CD8-positive, alpha-beta memory T cell (primary cell): Measurements from ENCODE around the gene C3orf33. TPM values are rescaled to one million over a fixed set of nuclear protein-coding genes. Genes with fewer than 3 reads are reported as not detected.
A peak's percentile ranks its signal among the peaks of the same experiment; 100 is the strongest.

Experiments used
- CTCF ChIA-PET: fragments of 350-600 bp; sonication (Branson Sonifier 250); formaldehyde crosslinking; loops from one replicate; lab custom pipeline; 2021; ENCODE audit warnings: antibody characterized with exemption; lab: Charles Lee
- POLR2A ChIA-PET: fragments of 350-600 bp; sonication (Branson Sonifier 250); formaldehyde crosslinking; loops from one replicate; lab custom pipeline; 2021; ENCODE audit warnings: antibody characterized with exemption; lab: Charles Lee
- DNase-seq, 5 donors: peaks; one replicate each; pipeline versions ENCODE4 v3.0.0 to v3.0.0-alpha.2; 2020 to 2022; ENCODE audit warnings: mixed read lengths in 1 of 5
- H3K27ac ChIP-seq: one replicate; pipeline ENCODE4 v1.7.0; 2013; ENCODE audit warnings: low read depth, mild to moderate bottlenecking, low read length, moderate library complexity
- H3K27me3 ChIP-seq: 2 replicates; pipeline ENCODE4 v1.7.0; 2013; ENCODE audit warnings: low read length, mild to moderate bottlenecking; ENCODE audit not compliant: insufficient read depth, poor library complexity, severe bottlenecking
- H3K36me3 ChIP-seq: 2 replicates; pipeline ENCODE4 v1.7.0; 2013; ENCODE audit warnings: mild to moderate bottlenecking, low read length, moderate library complexity; ENCODE audit not compliant: insufficient read depth
- H3K4me1 ChIP-seq: 2 replicates; pipeline ENCODE4 v1.7.0; 2013; ENCODE audit warnings: mild to moderate bottlenecking, low read length, moderate library complexity; ENCODE audit not compliant: insufficient read depth
- H3K4me3 ChIP-seq: 2 replicates; pipeline ENCODE4 v1.7.0; 2013; ENCODE audit warnings: mild to moderate bottlenecking, low read length
- H3K9me3 ChIP-seq: 2 replicates; pipeline ENCODE4 v1.7.0; 2013; ENCODE audit warnings: mild to moderate bottlenecking, low read length
- H3K27ac Mint-ChIP-seq, 8 donors: one replicate each; pipeline ENCODE4 v1.8.0; 2020 to 2021; ENCODE audit warnings: mixed read lengths in 8 of 8, mild to moderate bottlenecking in 6 of 8, inconsistent platforms in 3 of 8, moderate library complexity in 3 of 8
- H3K27me3 Mint-ChIP-seq, 2 donors: one replicate each; pipeline ENCODE4 v1.8.0; 2020 to 2021; ENCODE audit warnings: mixed read lengths in 2 of 2, mild to moderate bottlenecking in 1 of 2, moderate library complexity in 1 of 2
- H3K36me3 Mint-ChIP-seq, 3 donors: one replicate each; pipeline ENCODE4 v1.8.0; 2020 to 2021; ENCODE audit warnings: mixed read lengths in 3 of 3, inconsistent platforms in 1 of 3, mild to moderate bottlenecking in 1 of 3
- H3K4me1 Mint-ChIP-seq, 3 donors: one replicate each; pipeline ENCODE4 v1.8.0; 2020 to 2021; ENCODE audit warnings: mixed read lengths in 3 of 3, inconsistent platforms in 1 of 3, mild to moderate bottlenecking in 1 of 3
- H3K4me3 Mint-ChIP-seq, 7 donors: one replicate each; pipeline ENCODE4 v1.8.0; 2020 to 2021; ENCODE audit warnings: mixed read lengths in 7 of 7, mild to moderate bottlenecking in 6 of 7, moderate library complexity in 4 of 7, inconsistent platforms in 2 of 7
- H3K9me3 Mint-ChIP-seq, 5 donors: one replicate each; pipeline ENCODE4 v1.8.0; 2020 to 2022; ENCODE audit warnings: mixed read lengths in 5 of 5, mild to moderate bottlenecking in 3 of 5, moderate library complexity in 2 of 5, inconsistent platforms in 1 of 5
- polyA plus RNA-seq: library from polyadenylated mRNA; unstranded; fragments of 300-500 nt; fragmentation: Illumina TruSeq; gene quantifications from one replicate; pipeline ENCODE4 v1.2.3, GENCODE V29; 2021
- total RNA-seq, 2 experiments: library from RNA; stranded (reverse); gene quantifications; one replicate each; pipeline ENCODE4 v1.2.3, GENCODE V29; 2021

The C3orf33 gene
- total and polyA plus RNA-seq, 3 experiments from 2014 or later: 1.8 to 4.9 (median 2.2) TPM

DNA sequence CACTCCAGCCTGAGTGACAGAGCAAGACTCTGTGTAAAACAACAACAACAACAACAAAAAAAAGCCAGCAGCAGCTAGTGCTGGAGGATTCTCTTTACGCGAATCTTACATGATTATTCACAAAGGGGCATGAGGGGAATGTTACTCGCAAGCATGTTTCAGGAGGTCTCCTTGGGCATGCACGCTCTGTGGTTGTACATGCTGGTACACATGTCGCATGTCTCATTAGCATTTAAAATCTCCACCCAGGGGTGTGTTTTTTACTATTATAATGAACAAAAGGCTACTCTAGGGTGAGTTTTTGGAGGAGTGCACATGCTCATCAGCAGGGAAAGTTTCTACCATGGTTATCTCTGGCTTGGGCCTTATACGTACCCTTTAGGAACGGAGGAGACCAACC is 48.5 kb downstream of the C3orf33 start:
- no peak overlapping the region for H3K27ac Mint-ChIP-seq
- no peak overlapping the region for H3K27ac ChIP-seq

DNA sequence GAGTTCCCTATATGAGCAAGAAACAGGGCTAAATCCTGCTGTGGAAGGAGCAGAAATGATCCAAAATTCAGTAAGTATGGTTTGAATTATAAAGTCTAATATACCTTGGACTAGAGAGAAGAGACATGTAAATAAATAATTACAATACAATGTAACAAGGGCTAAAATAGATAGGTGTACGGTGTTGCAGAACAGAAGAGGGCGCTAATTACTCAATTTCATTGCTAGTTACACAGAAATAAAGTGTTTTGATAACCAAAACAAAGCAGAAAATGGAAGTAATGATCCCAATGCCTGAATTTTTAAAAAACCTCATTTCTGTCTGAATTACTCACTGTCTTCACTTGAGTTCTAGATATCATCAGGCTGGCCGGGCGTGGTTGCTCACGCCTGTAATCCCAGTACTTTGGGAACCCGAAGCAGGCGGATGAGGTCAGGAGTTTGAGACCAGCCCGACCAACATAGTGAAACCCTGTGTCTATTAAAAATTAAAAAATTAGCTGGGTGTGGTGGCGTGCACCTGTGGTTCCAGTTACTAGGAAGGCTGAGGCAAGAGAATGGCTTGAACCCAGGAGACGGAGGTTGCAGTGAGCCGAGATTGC is 52.9 kb downstream of the C3orf33 start:
- Mint-ChIP-seq H3K36me3 (peaks cover 0 to 3% (median 1%) of the 10 kb centered on the region in 3 donors), H3K27ac (peak overlapping the region in 1 of 8 donors; percentile 74), H3K4me3 (no peak overlapping the region), H3K4me1 (no peaks in the 10 kb centered on the region), H3K9me3 (no peaks in the 10 kb centered on the region), H3K27me3 (no peaks in the 10 kb centered on the region)
- H3K27me3 ChIP-seq: no peaks in the 10 kb centered on the region
- H3K4me1 ChIP-seq: no peaks in the 10 kb centered on the region
- H3K9me3 ChIP-seq: no peaks in the 10 kb centered on the region
- DNase-seq: no peak
- H3K4me3 ChIP-seq: no peak overlapping the region
- CTCF ChIA-PET: no interaction called here
- POLR2A ChIA-PET: no interaction called here
- no peaks in the 10 kb centered on the region for H3K36me3 ChIP-seq
- H3K27ac ChIP-seq: no peak overlapping the region

More for the DNA sequence above, 48.5 kb downstream of the C3orf33 start:
- Mint-ChIP-seq H3K27me3 (no peaks in the 10 kb centered on the region), H3K4me3 (no peak overlapping the region), H3K9me3 (no peaks in the 10 kb centered on the region), H3K36me3 (peaks cover 0 to 18% (median 10%) of the 10 kb centered on the region in 3 donors), H3K4me1 (no peaks in the 10 kb centered on the region)
- POLR2A ChIA-PET: no interaction called here
- no peaks in the 10 kb centered on the region for H3K27me3 ChIP-seq
- H3K4me3 ChIP-seq: no peak overlapping the region
- H3K36me3 ChIP-seq: no peaks in the 10 kb centered on the region
- no peaks in the 10 kb centered on the region for H3K9me3 ChIP-seq
- DNase-seq: no peak
- no peaks in the 10 kb centered on the region for H3K4me1 ChIP-seq
- CTCF ChIA-PET: interaction anchor here (1.2 kb wide), 1 partner anchor 10 kb away, joined by 3 read pairs; no protein-coding TSS in a partner anchor

DNA sequence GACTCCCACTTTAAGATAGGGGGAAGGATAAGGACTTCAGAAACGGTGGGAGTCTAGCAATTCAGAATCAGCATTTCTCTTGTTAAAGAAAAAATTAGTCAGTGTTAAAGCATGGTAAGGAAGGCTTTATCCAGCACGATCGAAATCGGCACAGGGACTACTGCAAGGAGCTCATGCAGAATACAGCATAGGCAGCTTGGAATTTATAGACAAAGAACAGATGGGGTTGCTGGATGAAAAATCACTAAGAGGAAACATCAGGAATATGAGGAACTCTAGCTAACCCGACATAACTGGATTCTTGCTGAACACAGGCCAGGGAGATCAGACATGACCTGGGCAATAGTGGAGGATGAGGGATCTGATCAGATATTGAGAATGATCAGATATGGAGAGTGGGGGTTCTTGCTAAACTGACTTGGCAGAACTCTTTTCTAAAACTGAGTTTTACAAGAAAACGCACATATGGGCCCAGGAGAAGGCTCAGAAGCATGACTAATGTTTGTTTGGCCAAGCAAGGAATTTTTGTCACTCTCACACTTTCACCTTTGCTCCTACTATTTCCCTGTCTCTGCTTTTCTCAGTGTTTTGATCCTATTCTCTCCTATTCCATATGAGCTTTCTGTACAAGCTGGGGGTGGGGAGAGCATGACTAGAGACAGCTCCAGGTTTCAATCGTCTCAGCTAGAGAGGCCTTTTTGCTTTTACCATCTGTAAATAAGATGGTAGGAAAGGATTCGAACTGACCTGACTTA is 57.3 kb downstream of the C3orf33 start:
- Mint-ChIP-seq H3K4me1 (peaks cover 12 to 21% (median 14%) of the 10 kb centered on the region in 3 donors), H3K4me3 (no peak overlapping the region), H3K27ac (no peak overlapping the region), H3K36me3 (peaks cover 0 to 1% (median 0%) of the 10 kb centered on the region in 3 donors), H3K9me3 (no peaks in the 10 kb centered on the region), H3K27me3 (peaks cover 16 to 24% of the 10 kb centered on the region in 2 donors)
- Histone ChIP-seq H3K27ac (no peak overlapping the region), H3K4me1 (peaks cover 10% of the 10 kb centered on the region), H3K4me3 (no peak overlapping the region), H3K9me3 (no peaks in the 10 kb centered on the region), H3K27me3 (peaks cover 5% of the 10 kb centered on the region), H3K36me3 (no peaks in the 10 kb centered on the region)
- ChIA-PET POLR2A (no interaction called here), CTCF (no interaction called here)
- DNase-seq: no peak

DNA sequence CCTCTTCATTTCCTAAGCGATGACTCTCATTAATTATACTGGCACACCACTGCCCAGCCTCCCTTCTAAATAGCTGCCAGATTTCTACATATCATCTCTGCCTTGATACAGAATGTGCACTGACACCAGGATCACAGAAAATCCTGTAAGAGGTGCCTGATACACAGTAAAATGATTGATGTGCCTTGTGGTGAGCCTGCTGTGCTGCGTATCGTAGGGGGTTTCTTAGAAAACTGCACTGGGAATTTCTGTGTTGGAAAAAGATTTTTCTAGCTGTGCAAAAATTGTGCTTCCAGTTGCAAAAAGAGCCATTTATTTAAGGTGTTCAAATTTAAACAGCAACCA is 58.2 kb downstream of the C3orf33 start:
- H3K27me3 Mint-ChIP-seq: peaks cover 21 to 32% of the 10 kb centered on the region in 2 donors
- H3K4me1 ChIP-seq: peaks cover 15% of the 10 kb centered on the region
- ChIA-PET POLR2A (interaction anchor here (0.7 kb wide), 1 partner anchor 43 kb away, joined by 3 read pairs; no protein-coding TSS in a partner anchor), CTCF (no interaction called here)
- H3K36me3 ChIP-seq: no peaks in the 10 kb centered on the region
- no peaks in the 10 kb centered on the region for H3K9me3 ChIP-seq
- no peaks in the 10 kb centered on the region for H3K9me3 Mint-ChIP-seq
- peaks cover 10% of the 10 kb centered on the region for H3K27me3 ChIP-seq
- H3K4me3 ChIP-seq: no peak overlapping the region
- no peak overlapping the region for H3K27ac ChIP-seq
- H3K36me3 Mint-ChIP-seq: peaks cover 0 to 1% (median 0%) of the 10 kb centered on the region in 3 donors
- no peak overlapping the region for H3K27ac Mint-ChIP-seq
- peaks cover 16 to 28% (median 18%) of the 10 kb centered on the region in 3 donors for H3K4me1 Mint-ChIP-seq
- DNase-seq: no peak
- no peak overlapping the region for H3K4me3 Mint-ChIP-seq

DNA sequence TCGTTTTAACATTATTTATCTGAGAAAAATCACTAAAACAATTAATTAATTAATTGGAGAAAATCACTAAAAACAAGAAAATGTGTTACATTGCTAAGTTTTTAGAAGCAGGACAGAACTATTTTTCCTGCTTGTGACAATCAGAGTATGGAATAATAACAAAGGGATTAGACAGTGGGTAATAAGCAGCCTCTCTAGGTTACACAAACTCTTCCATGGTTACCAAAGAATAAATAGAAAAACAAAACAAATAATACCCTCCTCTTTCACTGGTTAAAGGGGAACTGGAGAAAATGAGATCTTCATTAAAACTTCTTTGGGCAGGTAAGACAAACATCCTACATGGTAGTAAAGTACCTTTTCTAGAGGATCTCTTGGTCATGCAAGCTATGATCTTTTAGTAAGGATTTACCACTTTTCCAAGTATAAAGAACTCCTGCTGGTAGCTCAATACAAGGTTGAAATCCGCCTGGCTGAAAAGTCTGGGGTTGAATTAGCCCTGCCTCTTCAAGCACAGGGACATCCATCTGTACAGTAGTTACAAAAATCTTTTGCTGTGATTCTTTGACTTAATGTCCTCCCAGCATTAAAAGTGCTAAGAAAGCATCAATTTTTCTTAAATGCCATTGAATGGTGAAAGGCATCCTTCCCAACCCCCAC is 58.7 kb downstream of the C3orf33 start:
- no peaks in the 10 kb centered on the region for H3K9me3 Mint-ChIP-seq
- no peak overlapping the region for H3K27ac Mint-ChIP-seq
- peaks cover 26 to 33% of the 10 kb centered on the region in 2 donors for H3K27me3 Mint-ChIP-seq
- Histone ChIP-seq H3K27me3 (peaks cover 14% of the 10 kb centered on the region), H3K27ac (no peak overlapping the region), H3K4me1 (peaks cover 15% of the 10 kb centered on the region), H3K36me3 (no peaks in the 10 kb centered on the region), H3K9me3 (no peaks in the 10 kb centered on the region), H3K4me3 (no peak overlapping the region)
- H3K4me1 Mint-ChIP-seq: peaks cover 16 to 32% (median 18%) of the 10 kb centered on the region in 3 donors
- CTCF ChIA-PET: interaction anchor here (1.6 kb wide), 1 partner anchor 59 kb away, joined by 4 read pairs; the partner anchor contains the start of gene C3orf33
- POLR2A ChIA-PET: interaction anchor here (0.7 kb wide), 1 partner anchor 42 kb away, joined by 3 read pairs; no protein-coding TSS in a partner anchor
- H3K4me3 Mint-ChIP-seq: peak overlapping the region in 1 of 7 donors; percentile 39
- DNase-seq: no peak
- H3K36me3 Mint-ChIP-seq: peaks cover 0 to 1% (median 0%) of the 10 kb centered on the region in 3 donors

DNA sequence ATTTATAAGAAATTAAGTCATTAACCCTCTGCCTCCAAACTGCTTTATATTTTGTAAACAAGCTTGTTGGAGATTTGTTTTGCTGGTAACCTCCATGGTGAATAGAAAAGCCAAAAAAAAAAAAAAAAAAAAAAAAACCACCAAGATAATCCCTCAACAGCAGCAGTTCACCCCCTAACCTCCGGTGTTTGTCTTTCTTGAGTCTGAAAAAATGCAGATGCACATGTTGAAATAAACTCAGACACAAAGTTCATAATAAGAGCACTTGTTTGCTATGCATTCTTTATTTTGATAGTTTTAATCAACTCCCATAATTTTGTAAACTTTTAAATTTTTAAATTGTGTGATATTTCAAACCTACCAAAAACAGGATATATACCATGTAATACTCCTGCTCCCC is 59.4 kb downstream of the C3orf33 start:
- POLR2A ChIA-PET: no interaction called here

DNA sequence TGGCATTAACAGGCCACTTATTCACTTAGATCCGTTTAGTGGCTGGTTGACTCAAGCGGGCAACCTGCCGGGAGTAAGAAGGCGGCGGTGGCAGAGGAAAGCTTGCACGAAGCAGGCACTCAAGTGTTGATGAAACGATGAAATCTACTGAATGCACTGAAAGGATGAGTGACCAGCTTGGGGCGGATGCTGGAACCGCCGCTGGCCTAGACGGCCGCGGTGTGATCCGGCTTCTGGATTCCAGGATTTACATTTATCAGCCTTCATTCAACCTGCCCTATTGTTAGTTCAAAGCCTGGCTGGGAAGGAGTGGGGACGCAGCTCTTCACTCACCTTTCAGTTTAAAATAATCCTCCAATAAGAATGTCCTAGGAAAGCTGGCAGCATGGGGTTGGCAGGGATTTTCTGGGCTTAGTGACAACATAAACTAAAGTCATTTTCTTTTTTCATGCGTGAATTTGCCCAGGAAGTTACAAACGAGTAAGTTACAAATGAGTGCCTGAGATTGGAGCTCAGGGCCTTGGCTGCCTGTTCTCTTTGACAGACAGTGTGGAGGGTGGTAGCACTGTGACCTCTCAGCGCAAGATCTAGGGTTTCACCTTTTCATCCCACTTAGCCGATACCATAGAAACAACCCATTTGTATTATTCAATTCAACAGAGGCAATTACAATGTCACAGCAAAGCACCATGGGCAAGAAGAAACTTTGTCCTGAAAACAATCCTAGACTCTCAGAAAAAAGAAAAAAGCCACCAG is 60.1 kb downstream of the C3orf33 start:
- peaks cover 34 to 36% of the 10 kb centered on the region in 2 donors for H3K27me3 Mint-ChIP-seq
- Histone ChIP-seq H3K27ac (no peak overlapping the region), H3K27me3 (peaks cover 17% of the 10 kb centered on the region), H3K9me3 (no peaks in the 10 kb centered on the region), H3K36me3 (no peaks in the 10 kb centered on the region), H3K4me1 (peaks cover 15% of the 10 kb centered on the region), H3K4me3 (no peak overlapping the region)
- peaks cover 0 to 1% (median 0%) of the 10 kb centered on the region in 3 donors for H3K36me3 Mint-ChIP-seq
- DNase-seq: no peak
- H3K9me3 Mint-ChIP-seq: no peaks in the 10 kb centered on the region
- H3K27ac Mint-ChIP-seq: no peak overlapping the region
- CTCF ChIA-PET: interaction anchor here (0.7 to 1.6 kb wide), 2 partner anchors 9 to 60 kb away, joined by 3 to 4 read pairs; partner anchors contain the start of gene C3orf33
- peak overlapping the region; percentile 69 to 92 (median 88) for H3K4me3 Mint-ChIP-seq
- POLR2A ChIA-PET: no interaction called here
- H3K4me1 Mint-ChIP-seq: peaks cover 16 to 32% (median 18%) of the 10 kb centered on the region in 3 donors

More for the DNA sequence above, 59.4 kb downstream of the C3orf33 start:
- DNase-seq: no peak
- Mint-ChIP-seq H3K36me3 (peaks cover 0 to 1% (median 0%) of the 10 kb centered on the region in 3 donors), H3K9me3 (no peaks in the 10 kb centered on the region), H3K4me1 (peaks cover 16 to 32% (median 18%) of the 10 kb centered on the region in 3 donors), H3K4me3 (peak overlapping the region in 3 of 7 donors; percentile 15 to 39 (median 17)), H3K27me3 (peaks cover 29 to 34% of the 10 kb centered on the region in 2 donors), H3K27ac (no peak overlapping the region)
- Histone ChIP-seq H3K27me3 (peaks cover 16% of the 10 kb centered on the region), H3K9me3 (no peaks in the 10 kb centered on the region), H3K36me3 (no peaks in the 10 kb centered on the region), H3K27ac (no peak overlapping the region), H3K4me3 (no peak overlapping the region), H3K4me1 (peaks cover 15% of the 10 kb centered on the region)
- CTCF ChIA-PET: interaction anchor here (1.6 kb wide), 1 partner anchor 60 kb away, joined by 4 read pairs; the partner anchor contains the start of gene C3orf33
